Sigmoid colon (tissue), 7 donors: ENCODE data around the gene NAA80. TPM values are rescaled to one million over a fixed set of nuclear protein-coding genes. Genes with fewer than 3 reads are reported as not detected.

Experiments
- DNase-seq: peaks from one replicate; pipeline ENCODE4 v3.0.0-alpha.2; 2019
- H3K27ac ChIP-seq, 4 donors: fragments of 200-600 bp; sonication (generic); one replicate each; pipeline ENCODE4 v1.5.1; 2016 to 2019; ENCODE audit warnings: mild to moderate bottlenecking in 1 of 4
- H3K27me3 ChIP-seq, 3 donors: fragments of 200-600 bp; sonication (generic); one replicate each; pipeline ENCODE4 v1.5.1; 2019; ENCODE audit warnings: mild to moderate bottlenecking in 1 of 3
- H3K36me3 ChIP-seq, 4 donors: fragments of 200-600 bp; sonication (generic); one replicate each; pipeline ENCODE4 v1.5.1; 2016 to 2019
- H3K4me1 ChIP-seq, 4 donors: fragments of 200-600 bp; sonication (generic); one replicate each; pipeline ENCODE4 v1.5.1; 2017 to 2019
- H3K4me3 ChIP-seq, 4 donors: fragments of 200-600 bp; sonication (generic); one replicate each; pipeline ENCODE4 v1.5.1; 2017 to 2019; ENCODE audit warnings: mild to moderate bottlenecking in 2 of 4, moderate library complexity in 1 of 4
- H3K9me3 ChIP-seq, 4 donors: fragments of 200-600 bp in 3 of 4; sonication (generic) in 3 of 4; one replicate each; pipeline versions ENCODE4 v1.5.1 to v1.6.1; 2013 to 2019
- CTCF ChIP-seq, 4 experiments: fragments of 450-650 bp in 3 of 4; fragments of 200-600 bp in 1 of 4; IDR thresholded peaks; one replicate each; pipeline ENCODE4 v1.5.1; 2016 to 2019; ENCODE audit warnings: antibody characterized with exemption in 4 of 4, mild to moderate bottlenecking in 3 of 4, moderate library complexity in 2 of 4
- EP300 ChIP-seq, 4 donors: sonication (generic); formaldehyde crosslinking; IDR thresholded peaks; one replicate each; pipeline ENCODE4 v1.6.1; 2017; ENCODE audit warnings: antibody characterized with exemption in 4 of 4
- POLR2A ChIP-seq, 2 donors: fragments of 450-650 bp; IDR thresholded peaks; one replicate each; pipeline ENCODE4 v1.6.1; 2016; ENCODE audit warnings: antibody characterized with exemption in 2 of 2, mild to moderate bottlenecking in 2 of 2, moderate library complexity in 2 of 2
- POLR2AphosphoS5 ChIP-seq, 4 donors: sonication (generic); formaldehyde crosslinking; IDR thresholded peaks; one replicate each; pipeline ENCODE4 v1.6.1; 2017; ENCODE audit warnings: antibody characterized with exemption in 4 of 4
- WGBS, 2 donors: extraction: QIAGEN DNeasy Blood & Tissue Kit; methylation state at CpG; one replicate each; pipeline ENCODE4 v1.1.7; 2013; 5-methylcytosine and 5-hydroxymethylcytosine counted together
- intact Hi-C: fragments of 100-400 bp; cut with DNase I; formaldehyde crosslinking; loops from one replicate; pipeline ENCODE4 v1.15.1; 2023
- polyA plus RNA-seq, 3 donors: library from polyadenylated mRNA; stranded (reverse); fragments of 200-250 nt; gene quantifications; one replicate each; pipeline ENCODE4 v1.2.3, GENCODE V29; 2013
- total RNA-seq, 4 donors: library from RNA; depleted of rRNA; stranded (reverse); fragments of >200 nt; gene quantifications; one replicate each; pipeline ENCODE4 v1.1.0, GENCODE V29; 2016
- donor health status: healthy with polysubstance abuse.
- donor health status: Bipolar disorder and iron deficiency.
- donor health status: healthy.

The NAA80 gene
- total and polyA plus RNA-seq, 7 donors, result 3.5 to 9.5 (median 6.4) TPM

DNA sequence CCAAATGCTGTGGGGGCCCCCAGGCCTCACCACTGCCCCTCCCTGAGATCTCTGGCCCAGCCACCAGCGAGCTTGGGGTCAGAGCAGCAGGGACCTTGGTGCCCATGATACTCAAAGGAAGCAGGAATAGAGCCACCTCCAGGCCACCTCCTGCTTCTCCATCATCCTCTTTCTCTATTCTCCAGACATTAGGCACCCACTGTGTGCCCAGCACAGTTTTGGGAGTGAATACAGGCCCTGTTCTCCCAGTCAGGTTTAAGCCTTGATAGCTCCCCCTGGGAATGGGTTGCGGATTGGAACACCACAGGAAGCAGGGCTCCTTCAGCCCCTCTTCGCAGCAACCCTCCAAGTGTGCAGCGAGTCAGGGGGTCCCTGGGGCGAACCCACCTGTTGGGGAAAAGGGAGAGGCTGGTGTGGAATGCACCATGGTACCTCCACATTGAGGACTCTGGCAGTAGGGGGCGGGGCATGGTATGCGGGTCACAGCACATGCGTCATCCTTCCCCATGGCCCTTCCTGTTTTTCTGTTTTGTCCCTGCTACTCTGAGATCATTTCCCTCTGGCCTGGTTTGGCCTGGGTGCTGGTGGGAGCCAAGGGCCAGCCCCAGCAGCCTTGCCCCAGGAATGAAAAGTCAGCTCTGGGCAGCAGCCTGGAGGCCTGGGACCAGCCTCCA is 44.5 kb downstream of the NAA80 start:
- no peak for TF ChIP-seq POLR2A (IDR thresholded peaks at IDR 0.05)
- TF ChIP-seq POLR2AphosphoS5 (IDR thresholded peaks at IDR 0.05), result peak in 3 of 4 donors; percentile 16 to 66 (median 44)
- Histone ChIP-seq H3K27ac (peak overlapping the region; percentile 63 to 76 (median 64)), H3K4me3 (no peak overlapping the region), H3K9me3 (no peaks in the 10 kb centered on the region), H3K4me1 (peaks cover 4 to 37% (median 23%) of the 10 kb centered on the region in 4 donors), H3K27me3 (no peaks in the 10 kb centered on the region), H3K36me3 (peaks cover 30 to 87% (median 49%) of the 10 kb centered on the region in 4 donors)
- DNase-seq, result peak; percentile 85
- 85 to 88% methylated on average over 8 of the region's 8 CpGs for WGBS, 2 donors
- intact Hi-C loops, result no loop called here

DNA sequence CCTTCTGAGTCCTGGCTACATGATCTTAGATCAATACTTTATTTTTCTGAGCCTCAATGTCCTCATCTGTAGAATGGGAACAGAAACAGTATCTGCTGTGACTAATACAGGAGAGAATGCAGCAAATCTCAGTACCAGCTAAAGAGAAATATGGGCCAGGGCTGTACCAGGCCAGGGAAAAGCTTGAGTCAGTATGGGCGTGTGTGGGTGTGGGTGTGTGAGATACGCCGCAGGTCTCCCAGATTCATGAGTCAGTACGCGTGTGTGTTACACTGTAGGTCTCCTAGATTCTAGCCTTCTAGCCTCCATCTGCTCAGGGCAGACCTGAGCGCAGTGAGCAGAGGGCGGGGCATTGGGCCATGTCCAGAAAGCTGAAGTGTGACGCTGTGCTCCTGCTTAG is 48.0 kb downstream of the NAA80 start:
- no peak for TF ChIP-seq POLR2AphosphoS5 (IDR thresholded peaks at IDR 0.05)
- TF ChIP-seq POLR2A (IDR thresholded peaks at IDR 0.05), result no peak
- TF ChIP-seq EP300 (IDR thresholded peaks at IDR 0.05), result no peak
- TF ChIP-seq CTCF (IDR thresholded peaks at IDR 0.05), result no peak
- Histone ChIP-seq H3K4me1 (peaks cover 4 to 64% (median 48%) of the 10 kb centered on the region in 4 donors), H3K27ac (peak overlapping the region in 2 of 4 donors; percentile 12 to 76), H3K4me3 (no peak overlapping the region), H3K36me3 (peaks cover 12 to 55% (median 27%) of the 10 kb centered on the region in 4 donors), H3K9me3 (no peaks in the 10 kb centered on the region), H3K27me3 (no peaks in the 10 kb centered on the region)
- WGBS, 2 donors, result 42 to 73% methylated on average over 8 of the region's 8 CpGs
- intact Hi-C loops, result no loop called here
- DNase-seq, result no peak

- WGBS, 2 donors, result 96% methylated on average over 4 of the region's 4 CpGs
- Histone ChIP-seq H3K27ac (peak overlapping the region in 1 of 4 donors; percentile 76), H3K9me3 (no peaks in the 10 kb centered on the region), H3K36me3 (peaks cover 10 to 48% (median 24%) of the 10 kb centered on the region in 4 donors), H3K27me3 (no peaks in the 10 kb centered on the region), H3K4me1 (peaks cover 2 to 70% (median 55%) of the 10 kb centered on the region in 4 donors), H3K4me3 (no peak overlapping the region)
- DNase-seq, result no peak
- TF ChIP-seq CTCF (IDR thresholded peaks at IDR 0.05) (no peak), EP300 (IDR thresholded peaks at IDR 0.05) (no peak), POLR2A (IDR thresholded peaks at IDR 0.05) (no peak), POLR2AphosphoS5 (IDR thresholded peaks at IDR 0.05) (no peak)
- intact Hi-C loops, result no loop called here
Observed at GRCh38 chr3:50250514-50250913, 48.7 kb downstream of the NAA80 start.

DNA sequence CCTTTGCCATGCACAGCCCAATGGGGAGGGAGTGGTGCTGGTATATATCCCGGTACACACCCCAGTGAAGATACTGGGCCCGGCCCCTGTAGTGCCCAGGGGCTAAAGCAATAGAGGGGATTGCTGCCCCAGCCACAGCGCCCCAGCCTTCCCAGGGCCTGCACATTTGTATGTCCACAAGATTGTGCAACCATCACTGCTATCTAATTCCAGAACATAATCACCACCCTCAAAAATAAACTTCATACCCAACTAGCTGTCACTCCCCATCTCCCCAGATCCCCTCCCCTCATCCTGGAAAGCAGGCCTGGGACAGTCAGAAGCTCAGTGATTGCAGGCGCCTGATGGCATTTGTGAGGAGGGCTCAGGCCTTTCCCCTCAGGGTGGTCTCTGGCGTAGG is 49.7 kb downstream of the NAA80 start:
- 90 to 95% methylated on average over 5 of the region's 5 CpGs for WGBS, 2 donors
- DNase-seq, result no peak
- peaks cover 9 to 37% (median 18%) of the 10 kb centered on the region in 4 donors for H3K36me3 ChIP-seq
- H3K4me1 ChIP-seq, result peaks cover 0 to 76% (median 61%) of the 10 kb centered on the region in 4 donors
- H3K9me3 ChIP-seq, result no peaks in the 10 kb centered on the region
- H3K27ac ChIP-seq, result peak overlapping the region in 3 of 4 donors; percentile 50 to 91 (median 76)
- no peak for TF ChIP-seq CTCF (IDR thresholded peaks at IDR 0.05)
- no peak for TF ChIP-seq EP300 (IDR thresholded peaks at IDR 0.05)
- no peak for TF ChIP-seq POLR2AphosphoS5 (IDR thresholded peaks at IDR 0.05)
- TF ChIP-seq POLR2A (IDR thresholded peaks at IDR 0.05), result no peak
- no peak overlapping the region for H3K4me3 ChIP-seq
- no peaks in the 10 kb centered on the region for H3K27me3 ChIP-seq
- intact Hi-C loops, result no loop called here

- DNase-seq, result no peak
- WGBS, 2 donors, result 4 to 33% methylated on average over 3 of the region's 3 CpGs
- Histone ChIP-seq H3K27me3 (no peaks in the 10 kb centered on the region), H3K4me1 (peaks cover 0 to 84% (median 69%) of the 10 kb centered on the region in 4 donors), H3K4me3 (no peak overlapping the region), H3K9me3 (no peaks in the 10 kb centered on the region), H3K36me3 (peaks cover 4 to 27% (median 18%) of the 10 kb centered on the region in 4 donors), H3K27ac (peak overlapping the region; percentile 50 to 91 (median 64))
- peak in 1 of 4 donors; percentile 45 for TF ChIP-seq POLR2AphosphoS5 (IDR thresholded peaks at IDR 0.05)
- no peak for TF ChIP-seq POLR2A (IDR thresholded peaks at IDR 0.05)
- intact Hi-C loops, result no loop called here
Observed at GRCh38 chr3:50248387-50248786, 50.8 kb downstream of the NAA80 start.
